H9 (cell line): Measurements from ENCODE around the gene PREX1. TPM values are rescaled to one million over a fixed set of nuclear protein-coding genes. Genes with fewer than 3 reads are reported as not detected.

Experiments
- DNase-seq: peaks from one replicate; pipeline ENCODE4 v3.0.0-alpha.2; 2017
- H2AFZ ChIP-seq: one replicate; pipeline ENCODE4 v1.6.1; 2013; ENCODE audit warnings: mild to moderate bottlenecking, low read length, control low read depth, moderate library complexity
- H2AK5ac ChIP-seq: 2 replicates; pipeline ENCODE4 v1.6.1; 2013; ENCODE audit warnings: low read length, control low read depth, mixed read lengths; ENCODE audit not compliant: insufficient read length
- H2BK120ac ChIP-seq: one replicate; pipeline ENCODE4 v1.6.1; 2013; ENCODE audit warnings: low read depth, mild to moderate bottlenecking, low read length, control low read depth, inconsistent platforms; ENCODE audit not compliant: poor library complexity, severe bottlenecking
- H2BK12ac ChIP-seq: 2 replicates; pipeline ENCODE4 v1.6.1; 2013; ENCODE audit warnings: low read length, control low read depth, mixed read lengths, low read depth; ENCODE audit not compliant: insufficient read length
- H2BK15ac ChIP-seq: 2 replicates; pipeline ENCODE4 v1.6.1; 2013; ENCODE audit warnings: low read depth, low read length, control low read depth
- H2BK20ac ChIP-seq: one replicate; pipeline ENCODE4 v1.6.1; 2013; ENCODE audit warnings: low read depth, mild to moderate bottlenecking, low read length, control low read depth, inconsistent platforms; ENCODE audit not compliant: poor library complexity, severe bottlenecking
- H2BK5ac ChIP-seq: 2 replicates; pipeline ENCODE4 v1.6.1; 2013; ENCODE audit warnings: low read length, control low read depth, mixed read lengths; ENCODE audit not compliant: insufficient read length
- H3K14ac ChIP-seq: 2 replicates; pipeline ENCODE4 v1.6.1; 2013; ENCODE audit warnings: low read length, control low read depth; ENCODE audit not compliant: insufficient read depth
- H3K18ac ChIP-seq: 2 replicates; pipeline ENCODE4 v1.6.1; 2013; ENCODE audit warnings: low read depth, mild to moderate bottlenecking, mixed read lengths, low read length, control low read depth; ENCODE audit not compliant: insufficient read length
- H3K23ac ChIP-seq: 2 replicates; pipeline ENCODE4 v1.6.1; 2013; ENCODE audit warnings: low read length, control low read depth, mixed read lengths, low read depth; ENCODE audit not compliant: insufficient read length
- H3K23me2 ChIP-seq: 2 replicates; pipeline ENCODE4 v1.6.1; 2013; ENCODE audit warnings: low read depth, mild to moderate bottlenecking, mixed read lengths, low read length, control low read depth; ENCODE audit not compliant: insufficient read length, poor library complexity, severe bottlenecking
- H3K27ac ChIP-seq: 2 replicates; pipeline ENCODE4 v1.5.1; 2013; ENCODE audit warnings: low read length, control low read depth, mixed read lengths, low read depth; ENCODE audit not compliant: insufficient read length
- H3K27me3 ChIP-seq: 2 replicates; pipeline ENCODE4 v1.6.1; 2013; ENCODE audit warnings: low read length, control low read depth, inconsistent platforms; ENCODE audit not compliant: insufficient read depth
- H3K4ac ChIP-seq: 2 replicates; pipeline ENCODE4 v1.6.1; 2013; ENCODE audit warnings: low read depth, mild to moderate bottlenecking, control low read depth, inconsistent platforms, low read length, moderate library complexity
- H3K4me1 ChIP-seq: 2 replicates; pipeline ENCODE4 v1.6.1; 2013; ENCODE audit warnings: low read length, control low read depth, inconsistent platforms; ENCODE audit not compliant: insufficient read depth
- H3K4me2 ChIP-seq: 2 replicates; pipeline ENCODE4 v1.6.1; 2013; ENCODE audit warnings: low read length, control low read depth, mixed read lengths; ENCODE audit not compliant: insufficient read length, insufficient read depth
- H3K56ac ChIP-seq: 2 replicates; pipeline ENCODE4 v1.6.1; 2013; ENCODE audit warnings: low read depth, mild to moderate bottlenecking, mixed read lengths, low read length, control low read depth; ENCODE audit not compliant: insufficient read length
- H3K79me1 ChIP-seq: 2 replicates; pipeline ENCODE4 v1.6.1; 2013; ENCODE audit warnings: low read depth, mild to moderate bottlenecking, moderate library complexity, low read length, control low read depth, inconsistent platforms; ENCODE audit not compliant: insufficient read depth, poor library complexity, severe bottlenecking
- H3K79me2 ChIP-seq: 2 replicates; pipeline ENCODE4 v1.6.1; 2013; ENCODE audit warnings: low read length, control low read depth, inconsistent platforms; ENCODE audit not compliant: insufficient read depth
- H3K9ac ChIP-seq: 2 replicates; pipeline ENCODE4 v1.6.1; 2013; ENCODE audit warnings: low read length, control low read depth, mixed read lengths; ENCODE audit not compliant: insufficient read length; ENCODE audit errors: extremely low read depth
- H3K9me3 ChIP-seq: one replicate; pipeline ENCODE4 v1.6.1; 2013; ENCODE audit warnings: low read depth, low read length, inconsistent platforms; ENCODE audit not compliant: control insufficient read depth
- H3T11ph ChIP-seq: one replicate; pipeline ENCODE4 v1.6.1; 2013; ENCODE audit warnings: mild to moderate bottlenecking, low read length, control low read depth, inconsistent platforms
- H4K20me1 ChIP-seq: one replicate; pipeline ENCODE4 v1.6.1; 2013; ENCODE audit not compliant: control insufficient read depth, insufficient read length, insufficient read depth
- H4K5ac ChIP-seq: 2 replicates; pipeline ENCODE4 v1.6.1; 2013; ENCODE audit warnings: low read depth, mild to moderate bottlenecking, mixed read lengths, low read length, control low read depth; ENCODE audit not compliant: insufficient read length
- H4K8ac ChIP-seq: replicated peaks from 2 replicates; pipeline ENCODE4 v1.6.1; 2013; ENCODE audit warnings: low read length, control low read depth, mixed read lengths, low read depth; ENCODE audit not compliant: insufficient read length
- H4K91ac ChIP-seq: 2 replicates; pipeline ENCODE4 v1.6.1; 2013; ENCODE audit warnings: low read depth, mild to moderate bottlenecking, moderate library complexity, mixed read lengths, low read length, control low read depth; ENCODE audit not compliant: insufficient read length
- H3K27ac Mint-ChIP-seq, 3 experiments: 2 replicates in 2 of 3; 3 replicates in 1 of 3; pipeline ENCODE4 v1.8.0; 2020 to 2021; ENCODE audit warnings: mixed read lengths in 3 of 3, mild to moderate bottlenecking in 1 of 3, moderate library complexity in 1 of 3
- H3K27me3 Mint-ChIP-seq: 2 replicates; pipeline ENCODE4 v1.8.0; 2021; ENCODE audit warnings: low read depth, mild to moderate bottlenecking, moderate library complexity, mixed read lengths
- H3K36me3 Mint-ChIP-seq, 3 experiments: 2 replicates in 2 of 3; 3 replicates in 1 of 3; pipeline ENCODE4 v1.8.0; 2020 to 2021; ENCODE audit warnings: low read depth in 3 of 3, mixed read lengths in 3 of 3; ENCODE audit not compliant: insufficient read depth in 1 of 3
- H3K4me1 Mint-ChIP-seq, 2 experiments: 2 replicates each; pipeline ENCODE4 v1.8.0; 2020; ENCODE audit warnings: mixed read lengths in 2 of 2
- H3K4me3 Mint-ChIP-seq, 2 experiments: 2 replicates in 1 of 2; 3 replicates in 1 of 2; pipeline ENCODE4 v1.8.0; 2020 to 2021; ENCODE audit warnings: mild to moderate bottlenecking in 2 of 2, mixed read lengths in 2 of 2, moderate library complexity in 1 of 2
- H3K9me3 Mint-ChIP-seq, 2 experiments: 2 replicates in 1 of 2; 3 replicates in 1 of 2; pipeline ENCODE4 v1.8.0; 2020; ENCODE audit warnings: mild to moderate bottlenecking in 2 of 2, mixed read lengths in 2 of 2, moderate library complexity in 1 of 2
- WGBS: extraction: QIAGEN DNeasy Blood & Tissue Kit; methylation state at CpG from one replicate; pipeline ENCODE4 v1.1.7; 2013; ENCODE audit warnings: missing lambda C conversion rate, low lambda C conversion rate, mixed read lengths; ENCODE audit not compliant: insufficient read length; ENCODE audit errors: extremely low coverage; 5-methylcytosine and 5-hydroxymethylcytosine counted together
- total RNA-seq: library from RNA; stranded (reverse); gene quantifications from 2 replicates; pipeline ENCODE4 v1.2.1, GENCODE V29; 2021
- TF ChIP-seq, protein P1 (sequence below): fragments of 200-600 bp; sonication (generic); conservative IDR thresholded peaks from 3 replicates; pipeline ENCODE4 v1.8.0; 2021; ENCODE audit warnings: antibody characterized with exemption, mild to moderate bottlenecking

PREX1 gene
- total RNA-seq, 1 experiment from 2014 or later = 6.6 TPM

DNA sequence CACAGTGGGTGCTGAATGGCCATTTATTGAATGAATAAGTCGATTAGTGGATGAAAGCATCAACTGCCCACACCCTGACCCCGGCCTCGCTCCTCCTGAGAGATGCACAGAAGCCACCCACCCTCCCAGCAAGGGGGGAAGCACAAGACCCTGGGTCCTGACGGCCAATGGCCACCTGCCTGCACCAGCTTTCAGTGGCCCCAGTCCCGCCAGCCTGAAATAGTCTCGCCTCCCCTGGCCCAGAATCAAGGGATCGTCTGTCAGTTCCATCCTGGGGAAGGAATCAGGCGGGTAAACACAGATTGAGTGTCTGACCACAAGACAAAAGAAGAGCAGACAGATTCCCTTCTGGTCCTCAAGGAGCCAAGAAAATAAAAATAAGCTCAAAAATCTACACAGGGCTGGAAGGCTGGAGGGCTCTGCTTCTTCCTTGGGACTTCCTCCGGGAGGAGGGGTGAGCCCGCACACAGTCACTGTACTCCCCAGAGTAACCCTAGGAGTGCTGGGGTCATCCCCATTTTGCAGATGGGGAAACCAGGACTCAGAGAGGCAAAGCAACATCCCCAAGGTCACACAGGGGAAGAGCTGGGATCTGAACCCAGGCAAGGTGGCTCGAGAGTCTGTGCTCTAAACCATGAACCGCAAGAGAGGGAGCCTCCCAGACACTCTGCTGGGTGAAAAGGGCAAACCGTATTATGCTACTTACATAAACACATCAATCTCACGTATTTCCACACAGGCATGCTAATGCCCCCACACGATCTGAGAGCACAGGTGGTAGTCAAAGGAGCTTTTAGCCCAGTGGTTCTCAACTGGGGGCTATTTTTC lies 7.8 kb downstream of the PREX1 start:
- no peaks in the 10 kb centered on the region for H3K79me2 ChIP-seq
- H2BK15ac ChIP-seq = no peak overlapping the region
- H2AK5ac ChIP-seq = no peak overlapping the region
- no CpG with 5 or more reads among the region's 15 CpGs for WGBS
- H3K4me1 Mint-ChIP-seq = peaks cover 22 to 38% of the 10 kb centered on the region in 2 experiments
- no peak overlapping the region for H4K91ac ChIP-seq
- H3K9me3 Mint-ChIP-seq = no peaks in the 10 kb centered on the region; a peak in 2 of 5 replicates
- H3K4ac ChIP-seq = no peak overlapping the region
- DNase-seq = no peak
- no peaks in the 10 kb centered on the region for H3K36me3 Mint-ChIP-seq
- no peak overlapping the region for H3K27ac ChIP-seq
- H2AFZ ChIP-seq = no peak overlapping the region
- no peaks in the 10 kb centered on the region for H3K23me2 ChIP-seq
- H4K20me1 ChIP-seq = no peaks in the 10 kb centered on the region
- TF ChIP-seq, protein P1, sequence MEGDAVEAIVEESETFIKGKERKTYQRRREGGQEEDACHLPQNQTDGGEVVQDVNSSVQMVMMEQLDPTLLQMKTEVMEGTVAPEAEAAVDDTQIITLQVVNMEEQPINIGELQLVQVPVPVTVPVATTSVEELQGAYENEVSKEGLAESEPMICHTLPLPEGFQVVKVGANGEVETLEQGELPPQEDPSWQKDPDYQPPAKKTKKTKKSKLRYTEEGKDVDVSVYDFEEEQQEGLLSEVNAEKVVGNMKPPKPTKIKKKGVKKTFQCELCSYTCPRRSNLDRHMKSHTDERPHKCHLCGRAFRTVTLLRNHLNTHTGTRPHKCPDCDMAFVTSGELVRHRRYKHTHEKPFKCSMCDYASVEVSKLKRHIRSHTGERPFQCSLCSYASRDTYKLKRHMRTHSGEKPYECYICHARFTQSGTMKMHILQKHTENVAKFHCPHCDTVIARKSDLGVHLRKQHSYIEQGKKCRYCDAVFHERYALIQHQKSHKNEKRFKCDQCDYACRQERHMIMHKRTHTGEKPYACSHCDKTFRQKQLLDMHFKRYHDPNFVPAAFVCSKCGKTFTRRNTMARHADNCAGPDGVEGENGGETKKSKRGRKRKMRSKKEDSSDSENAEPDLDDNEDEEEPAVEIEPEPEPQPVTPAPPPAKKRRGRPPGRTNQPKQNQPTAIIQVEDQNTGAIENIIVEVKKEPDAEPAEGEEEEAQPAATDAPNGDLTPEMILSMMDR = no peak
- H3K79me1 ChIP-seq = no peaks in the 10 kb centered on the region
- H3K56ac ChIP-seq = no peak overlapping the region
- H2BK5ac ChIP-seq = no peak overlapping the region
- no peak overlapping the region for H3K14ac ChIP-seq
- peaks cover 48% of the 10 kb centered on the region for H3K27me3 Mint-ChIP-seq
- no peak overlapping the region for H2BK20ac ChIP-seq
- H3K4me1 ChIP-seq = no peaks in the 10 kb centered on the region; the same call in 1 of the 2 replicates
- no peak overlapping the region for H3K27ac Mint-ChIP-seq
- H3K9me3 ChIP-seq = no peaks in the 10 kb centered on the region
- H2BK12ac ChIP-seq = no peak overlapping the region
- no peak overlapping the region for H3K18ac ChIP-seq
- H3K4me2 ChIP-seq = no peak overlapping the region
- no peak overlapping the region for H4K5ac ChIP-seq
- no peak overlapping the region for H4K8ac ChIP-seq
- no peak overlapping the region for H3T11ph ChIP-seq
- H3K9ac ChIP-seq = no peak overlapping the region
- H3K23ac ChIP-seq = no peak overlapping the region
- no peak overlapping the region for H2BK120ac ChIP-seq
- no peak overlapping the region for H3K4me3 Mint-ChIP-seq
- H3K27me3 ChIP-seq = peaks cover 2% of the 10 kb centered on the region; the same call in 1 of the 2 replicates
